GM12878 (cell line): ENCODE measurements around the gene GTF2B. TPM values are rescaled to one million over a fixed set of nuclear protein-coding genes. Genes with fewer than 3 reads are reported as not detected.

ENCODE experiments used
- ATAC-seq: fragments of 200-7000 bp; cut with Tn5 transposase; 3 replicates; pipeline ENCODE4 v1.9.1; 2020; ENCODE audit warnings: mild to moderate bottlenecking, moderate library complexity
- BruUV-seq: library from RNA; stranded (reverse); fragments of 400-500 nt; replicated peaks from 2 replicates; lab custom pipeline; 2021; lab: Mats Ljungman, UMichigan
- CTCF ChIA-PET: fragments of 300-600 bp; sonication (Branson Sonifier 250); formaldehyde crosslinking; extraction: SDS; loops from one replicate; lab custom pipeline; 2021; ENCODE audit warnings: inconsistent platforms; lab: Yijun Ruan, JAX
- POLR2A ChIA-PET: fragments of 350-600 bp; formaldehyde crosslinking; extraction: SDS; loops from one replicate; lab custom pipeline; 2021; ENCODE audit warnings: inconsistent platforms; lab: Charles Lee
- RAD21 ChIA-PET: fragments of 300-600 bp; sonication (Branson Sonifier 250); formaldehyde crosslinking; loops from one replicate; lab custom pipeline; 2023; ENCODE audit warnings: antibody characterized with exemption; ENCODE audit not compliant: unreplicated experiment; lab: Charles Lee
- SMC1A ChIA-PET: fragments of 300-600 bp; sonication (Branson Sonifier 250); formaldehyde crosslinking; loops from one replicate; lab custom pipeline; 2023; ENCODE audit not compliant: unreplicated experiment, uncharacterized antibody; lab: Charles Lee
- DNase-seq: peaks from one replicate; pipeline ENCODE4 v3.0.0-alpha.2; 2011; ENCODE audit warnings: low read depth, low spot score
- FAIRE-seq: peaks from 3 replicates; lab custom pipeline; 2011; peaks lifted over from hg19 to GRCh38; lab: Jason Lieb, UNC
- H2AFZ ChIP-seq: 2 replicates; pipeline ENCODE4 v1.6.0; 2011; ENCODE audit warnings: low read depth, low read length, control low read depth; ENCODE audit not compliant: control insufficient read depth
- H3K27ac ChIP-seq: 2 replicates; pipeline ENCODE4 v1.5.1; 2011; ENCODE audit warnings: control low read depth; ENCODE audit not compliant: control insufficient read depth, insufficient read depth
- H3K27me3 ChIP-seq, 2 experiments: replicated peaks in 1 of 2; 2 replicates each; pipeline versions ENCODE4 v1.6.0 to v1.6.1; 2011; ENCODE audit warnings: low read length in 1 of 2; ENCODE audit not compliant: control insufficient read depth in 2 of 2, insufficient read depth in 2 of 2
- H3K36me3 ChIP-seq, 2 experiments: 2 replicates each; pipeline ENCODE4 v1.5.1; 2011; ENCODE audit warnings: low read length in 1 of 2; ENCODE audit not compliant: control insufficient read depth in 2 of 2, insufficient read depth in 2 of 2
- H3K4me1 ChIP-seq: 2 replicates; pipeline ENCODE4 v1.6.1; 2011; ENCODE audit warnings: mild to moderate bottlenecking, low read length, moderate library complexity, mixed read lengths; ENCODE audit not compliant: control insufficient read depth, insufficient read depth
- H3K4me2 ChIP-seq: 2 replicates; pipeline ENCODE4 v1.6.0; 2011; ENCODE audit warnings: control low read depth; ENCODE audit not compliant: control insufficient read depth, insufficient read depth
- H3K4me3 ChIP-seq: fragments of 200-600 bp; sonication (generic); 2 replicates; pipeline ENCODE4 v1.5.1; 2016
- H3K79me2 ChIP-seq: 2 replicates; pipeline ENCODE4 v1.6.0; 2011; ENCODE audit warnings: low read length; ENCODE audit not compliant: control insufficient read depth, insufficient read depth
- H3K9ac ChIP-seq: 2 replicates; pipeline ENCODE4 v1.8.0; 2011; ENCODE audit warnings: low read length, control low read depth, mixed read lengths; ENCODE audit not compliant: control insufficient read depth, insufficient read depth
- H3K9me3 ChIP-seq: replicated peaks from 3 replicates; pipeline ENCODE4 v1.5.1; 2011; ENCODE audit warnings: mild to moderate bottlenecking, low read length; ENCODE audit not compliant: control insufficient read depth, insufficient read depth
- H4K20me1 ChIP-seq: 2 replicates; pipeline ENCODE4 v1.6.0; 2011; ENCODE audit not compliant: control insufficient read depth, insufficient read depth
- KLF5 ChIP-seq: fragments of 450-650 bp; IDR thresholded peaks from 2 replicates; pipeline ENCODE4 v1.6.1; 2014; ENCODE audit warnings: mild to moderate bottlenecking; ENCODE audit not compliant: partially characterized antibody
- LARP7 ChIP-seq: fragments of 450-650 bp; IDR thresholded peaks from 2 replicates; pipeline ENCODE4 v1.6.1; 2017; ENCODE audit warnings: mild to moderate bottlenecking
- NFYA ChIP-seq: IDR thresholded peaks from 2 replicates; pipeline ENCODE4 v1.6.1; 2011; ENCODE audit warnings: low read depth, mild to moderate bottlenecking, low read length, improper control_type of control experiment, borderline replicate concordance
- NKRF ChIP-seq: fragments of 450-650 bp; conservative IDR thresholded peaks from 2 replicates; pipeline ENCODE4 v1.6.1; 2017; ENCODE audit warnings: mild to moderate bottlenecking, moderate library complexity
- NR2F1 ChIP-seq: fragments of 450-650 bp; conservative IDR thresholded peaks from 2 replicates; pipeline ENCODE4 v1.6.1; 2017; ENCODE audit warnings: mild to moderate bottlenecking
- POU2F2 ChIP-seq: IDR thresholded peaks from 3 replicates; pipeline ENCODE4 v1.6.1; 2011; ENCODE audit warnings: low read depth, mild to moderate bottlenecking, low read length, borderline replicate concordance
- RAD51 ChIP-seq: fragments of 450-650 bp; IDR thresholded peaks from 2 replicates; pipeline ENCODE4 v1.6.1; 2016; ENCODE audit warnings: moderate library complexity, mild to moderate bottlenecking, inconsistent platforms
- RCOR1 ChIP-seq: conservative IDR thresholded peaks from 2 replicates; pipeline ENCODE4 v1.6.1; 2012; ENCODE audit warnings: low read depth, low read length, improper control_type of control experiment
- STAT1 ChIP-seq: fragments of 450-650 bp; conservative IDR thresholded peaks from 2 replicates; pipeline ENCODE4 v1.6.1; 2014; ENCODE audit warnings: antibody characterized with exemption, mild to moderate bottlenecking
- TCF3 ChIP-seq: IDR thresholded peaks from 2 replicates; pipeline ENCODE4 v1.6.1; 2012; ENCODE audit warnings: low read depth, mild to moderate bottlenecking, low read length, borderline replicate concordance; ENCODE audit not compliant: insufficient read depth
- YBX1 ChIP-seq: fragments of 450-650 bp; IDR thresholded peaks from 2 replicates; pipeline ENCODE4 v1.6.1; 2016; ENCODE audit warnings: antibody characterized with exemption
- WGBS: methylation state at CpG from one replicate; pipeline ENCODE4 v1.1.6; 2016; ENCODE audit warnings: low lambda C conversion rate; ENCODE audit not compliant: insufficient replicate concordance, insufficient coverage; ENCODE audit errors: missing lambda C conversion rate; 5-methylcytosine and 5-hydroxymethylcytosine counted together
- in situ Hi-C: fragments of 300-500 bp; cut with MboI; formaldehyde crosslinking; loops from 9 replicates; pipeline ENCODE4 v1.14.3; 2018; ENCODE audit warnings: mixed read lengths
- intact Hi-C: fragments of 100-400 bp; cut with micrococcal nuclease; formaldehyde crosslinking; loops from one replicate; pipeline ENCODE4 v1.14.2; 2022; ENCODE audit not compliant: unreplicated experiment
- polyA plus RNA-seq, 11 experiments: library from polyadenylated mRNA; depleted of rRNA in 4 of 11; unstranded in 6 of 11; stranded (reverse) in 5 of 11; fragments of >200 nt; fragmentation: Nextera tagmentation in 4 of 11; fragmentation: Illumina TruSeq in 1 of 11; extraction: Ambion mirVana in 4 of 11; extraction: Trizol in 1 of 11; gene quantifications; 1 replicate in 1 of 11; 2 replicates in 10 of 11; pipeline versions ENCODE4 v1.2.1 to v1.2.3, GENCODE V29; 2011 to 2016; ENCODE audit warnings: inconsistent platforms in 2 of 11, missing spikeins in 2 of 11, low read depth in 1 of 11
- total RNA-seq, 4 experiments: library from RNA; depleted of rRNA in 3 of 4; stranded (reverse); fragments of >200 nt in 3 of 4; fragmentation: Illumina TruSeq in 1 of 4; extraction: Trizol in 1 of 4; gene quantifications; 2 replicates each; pipeline versions ENCODE4 v1.2.1 to v1.2.3, GENCODE V29; 2013 to 2021

GTF2B gene
- total and polyA plus RNA-seq, 10 of the 15 experiments (the other 5 are each of a cell fraction or from before 2014, with no cell fraction given), result 27.9 to 79.7 (median 59.5) TPM

GRCh38 chr1:88851303-88852063 is 39.9 kb downstream of the GTF2B start:
- H3K36me3 ChIP-seq, result peaks cover 5 to 16% of the 10 kb centered on the region in 2 experiments
- no peaks in the 10 kb centered on the region for H3K4me1 ChIP-seq
- H3K27me3 ChIP-seq, result no peaks in the 10 kb centered on the region
- no peak overlapping the region for H3K27ac ChIP-seq
- H2AFZ ChIP-seq, result no peak overlapping the region
- TF ChIP-seq STAT1, result no peak
- no peak for TF ChIP-seq RCOR1
- TF ChIP-seq LARP7, result no peak
- no peak for TF ChIP-seq NKRF
- TF ChIP-seq TCF3, result no peak
- no peak for TF ChIP-seq RAD51
- no peak for TF ChIP-seq YBX1
- no peak for TF ChIP-seq KLF5
- TF ChIP-seq NFYA, result no peak
- TF ChIP-seq POU2F2, result no peak
- no peak for TF ChIP-seq NR2F1
- no peaks in the 10 kb centered on the region for H3K9me3 ChIP-seq
- H3K4me2 ChIP-seq, result no peak overlapping the region
- DNase-seq, result no peak
- no peaks in the 10 kb centered on the region for H4K20me1 ChIP-seq
- no TSS peak for BruUV-seq
- RAD21 ChIA-PET, result no interaction called here
- H3K79me2 ChIP-seq, result no peaks in the 10 kb centered on the region
- intact Hi-C loops (no loop called here), in situ Hi-C loops (loop anchor here (25.0 kb wide), 1 partner anchor 664 kb away; no protein-coding TSS in a partner anchor)
- H3K9ac ChIP-seq, result no peak overlapping the region
- SMC1A ChIA-PET, result interaction anchor here (1.6 kb wide), 1 partner anchor 115 kb away, joined by 3 read pairs; no protein-coding TSS in a partner anchor
- no peak for FAIRE-seq
- 92% methylated on average over 6 of the region's 6 CpGs for WGBS
- no peak overlapping the region for H3K4me3 ChIP-seq
- CTCF ChIA-PET, result interaction anchor here (0.6 to 1.1 kb wide), 3 partner anchors 13 to 95 kb away, joined by 3 to 4 read pairs (median 3); no protein-coding TSS in a partner anchor
- peak; percentile 40; the same call in 2 of the 3 replicates for ATAC-seq
- POLR2A ChIA-PET, result interaction anchor here (0.7 kb wide), 1 partner anchor 122 kb away, joined by 3 read pairs; no protein-coding TSS in a partner anchor
